NCI-H2227 (cell line): ENCODE data around the gene LAMA3.

Experiments used
- DNase-seq: peaks from one replicate; lab custom pipeline; 2025; ENCODE audit not compliant: unreplicated experiment; lab: John Stamatoyannopoulos, UW

LAMA3 gene

GRCh38 chr18:23772327-23773024 lies 83.2 kb downstream of the LAMA3 start:
- DNase-seq: no peak

- no peak for DNase-seq
Observed at GRCh38 chr18:23776306-23776705, 87.1 kb downstream of the LAMA3 start.

- no peak for DNase-seq
Observed at GRCh38 chr18:23778828-23779227, 89.6 kb downstream of the LAMA3 start.

GRCh38 chr18:23779696-23780303 lies 90.5 kb downstream of the LAMA3 start:
- DNase-seq: peak; percentile 34

- DNase-seq: no peak
Observed at GRCh38 chr18:23784832-23785245, 95.6 kb downstream of the LAMA3 start.

- DNase-seq: no peak
Observed at GRCh38 chr18:23793051-23793450, 103.8 kb downstream of the LAMA3 start.

- no peak for DNase-seq
Observed at GRCh38 chr18:23793985-23794867, 105.0 kb downstream of the LAMA3 start.

GRCh38 chr18:23798249-23798648 lies 109.0 kb downstream of the LAMA3 start:
- DNase-seq: no peak

GRCh38 chr18:23798824-23799223 lies 109.6 kb downstream of the LAMA3 start:
- no peak for DNase-seq

GRCh38 chr18:23799540-23799939 lies 110.3 kb downstream of the LAMA3 start:
- no peak for DNase-seq

GRCh38 chr18:23800902-23801301 lies 111.6 kb downstream of the LAMA3 start:
- DNase-seq: no peak

- DNase-seq: no peak
Observed at GRCh38 chr18:23802817-23803216, 113.6 kb downstream of the LAMA3 start.

- DNase-seq: no peak
Observed at GRCh38 chr18:23803755-23804154, 114.5 kb downstream of the LAMA3 start.

GRCh38 chr18:23805898-23806297 lies 116.6 kb downstream of the LAMA3 start:
- DNase-seq: no peak

GRCh38 chr18:23809415-23809814 lies 120.2 kb downstream of the LAMA3 start:
- DNase-seq: no peak

GRCh38 chr18:23810396-23810795 lies 121.1 kb downstream of the LAMA3 start:
- no peak for DNase-seq

GRCh38 chr18:23811176-23811575 lies 121.9 kb downstream of the LAMA3 start:
- no peak for DNase-seq

- DNase-seq: peak; percentile 15
Observed at GRCh38 chr18:23812546-23813440, 123.5 kb downstream of the LAMA3 start.

- DNase-seq: no peak
Observed at GRCh38 chr18:23814991-23815614, 125.8 kb downstream of the LAMA3 start.

- DNase-seq: no peak
Observed at GRCh38 chr18:23816021-23816420, 126.8 kb downstream of the LAMA3 start.
